NB4 (cell line): ENCODE measurements around the gene MAP4K4.

Experiments used
- POLR2A ChIP-seq: IDR thresholded peaks from 2 replicates; pipeline ENCODE4 v1.6.1; 2011; ENCODE audit warnings: mild to moderate bottlenecking; ENCODE audit not compliant: insufficient read length; ENCODE audit errors: extremely low read depth
- TF ChIP-seq, protein P1 (sequence below): IDR thresholded peaks from one replicate; pipeline ENCODE4 v1.5.1; 2012; ENCODE audit warnings: low read depth, low read length

- TF ChIP-seq, protein P1, sequence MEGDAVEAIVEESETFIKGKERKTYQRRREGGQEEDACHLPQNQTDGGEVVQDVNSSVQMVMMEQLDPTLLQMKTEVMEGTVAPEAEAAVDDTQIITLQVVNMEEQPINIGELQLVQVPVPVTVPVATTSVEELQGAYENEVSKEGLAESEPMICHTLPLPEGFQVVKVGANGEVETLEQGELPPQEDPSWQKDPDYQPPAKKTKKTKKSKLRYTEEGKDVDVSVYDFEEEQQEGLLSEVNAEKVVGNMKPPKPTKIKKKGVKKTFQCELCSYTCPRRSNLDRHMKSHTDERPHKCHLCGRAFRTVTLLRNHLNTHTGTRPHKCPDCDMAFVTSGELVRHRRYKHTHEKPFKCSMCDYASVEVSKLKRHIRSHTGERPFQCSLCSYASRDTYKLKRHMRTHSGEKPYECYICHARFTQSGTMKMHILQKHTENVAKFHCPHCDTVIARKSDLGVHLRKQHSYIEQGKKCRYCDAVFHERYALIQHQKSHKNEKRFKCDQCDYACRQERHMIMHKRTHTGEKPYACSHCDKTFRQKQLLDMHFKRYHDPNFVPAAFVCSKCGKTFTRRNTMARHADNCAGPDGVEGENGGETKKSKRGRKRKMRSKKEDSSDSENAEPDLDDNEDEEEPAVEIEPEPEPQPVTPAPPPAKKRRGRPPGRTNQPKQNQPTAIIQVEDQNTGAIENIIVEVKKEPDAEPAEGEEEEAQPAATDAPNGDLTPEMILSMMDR: no peak
- no peak for TF ChIP-seq POLR2A
These were observed 104.0 kb downstream of the MAP4K4 start for GRCh38 chr2:101801496-101801895.
